Stimulated activated CD8-positive, alpha-beta memory T cell treated with anti-CD3 and anti-CD28 coated beads, Interleukin-7, amount 100 ng/mL, for 4 hours (primary cell): ENCODE data around the gene ZNRF3.
"Not testable (repeated sequence)": the region's sequence is repeated elsewhere in the genome, so short reads cannot be mapped to it uniquely, and the experiment has no call there.

ENCODE experiments used
- DNase-seq, 2 donors: peaks; one replicate each; pipeline ENCODE4 v3.0.0-alpha.2; 2020; ENCODE audit warnings: low read depth in 2 of 2

Gene ZNRF3

DNA sequence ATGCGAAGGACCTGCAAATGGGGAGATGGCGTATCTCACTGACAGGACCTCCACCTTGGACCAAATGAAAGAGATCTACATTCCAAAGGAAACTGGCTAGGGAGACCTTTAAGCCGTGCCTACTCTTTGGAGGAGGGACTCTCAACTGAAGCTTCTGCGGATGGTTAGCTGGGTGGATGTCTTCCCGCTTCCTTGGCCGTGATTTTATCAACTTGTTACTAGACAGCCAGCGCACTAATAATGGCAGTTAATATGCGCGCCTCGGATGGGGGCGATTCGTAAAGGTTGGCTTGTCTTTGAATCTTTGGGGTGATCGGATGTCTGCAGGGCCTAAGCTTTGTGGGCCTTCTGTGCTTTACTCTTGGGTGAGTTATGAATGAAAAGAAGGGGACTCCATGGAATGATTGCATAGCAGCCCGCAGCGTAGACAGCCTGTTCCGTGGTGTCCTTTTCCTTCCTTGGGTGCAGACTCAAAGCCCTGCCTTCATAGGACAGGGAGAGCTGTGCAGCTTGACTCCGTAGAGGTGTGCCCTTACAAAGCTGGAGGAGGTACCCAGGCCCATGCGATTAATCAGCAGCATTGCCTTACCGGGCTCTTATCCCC lies 1.5 kb downstream of the ZNRF3 start:
- DNase-seq, result no peak

DNA sequence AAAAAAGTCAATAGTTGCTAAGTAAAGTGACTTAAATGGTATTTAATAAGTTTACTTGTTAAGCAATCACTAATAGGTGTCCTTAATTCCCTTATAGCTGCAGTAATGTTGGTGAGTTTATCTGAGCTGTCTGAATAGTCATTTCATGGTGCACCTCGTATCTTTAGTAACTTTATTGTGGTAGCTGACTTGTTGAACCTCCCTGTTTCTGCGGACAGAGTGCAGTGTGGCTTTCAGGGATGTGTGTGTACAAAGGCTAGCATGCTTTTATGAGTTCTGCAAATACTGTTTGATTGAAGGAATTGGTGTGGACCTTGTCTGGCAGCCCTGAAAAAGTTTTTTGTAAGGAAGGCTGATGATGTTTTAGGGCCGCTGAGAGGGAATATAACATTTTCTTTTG lies 2.6 kb downstream of the ZNRF3 start:
- DNase-seq, result no peak

DNA sequence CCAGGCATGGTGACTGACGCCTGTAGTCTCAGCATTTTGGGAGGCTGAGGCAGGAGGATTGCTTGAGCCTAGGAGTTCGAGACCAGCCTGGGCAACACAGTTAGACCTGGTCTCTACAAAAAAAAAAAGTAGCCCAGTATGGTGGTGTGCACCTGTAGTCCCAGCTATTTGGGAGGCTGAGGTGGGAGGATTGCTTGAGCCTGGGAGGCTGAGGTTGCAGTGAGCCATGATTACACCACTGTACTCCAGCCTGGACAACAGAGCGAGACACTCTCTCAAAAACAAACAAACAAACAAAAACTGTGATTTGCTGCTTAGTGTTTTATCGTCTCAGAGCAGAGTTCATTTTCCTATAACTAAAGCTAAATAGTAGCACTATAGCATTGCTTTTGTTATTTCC lies 3.3 kb downstream of the ZNRF3 start:
- DNase-seq, result not testable (repeated sequence)

GRCh38 chr22:28887725-28888459 lies 4.5 kb downstream of the ZNRF3 start:
- DNase-seq, result no peak

DNA sequence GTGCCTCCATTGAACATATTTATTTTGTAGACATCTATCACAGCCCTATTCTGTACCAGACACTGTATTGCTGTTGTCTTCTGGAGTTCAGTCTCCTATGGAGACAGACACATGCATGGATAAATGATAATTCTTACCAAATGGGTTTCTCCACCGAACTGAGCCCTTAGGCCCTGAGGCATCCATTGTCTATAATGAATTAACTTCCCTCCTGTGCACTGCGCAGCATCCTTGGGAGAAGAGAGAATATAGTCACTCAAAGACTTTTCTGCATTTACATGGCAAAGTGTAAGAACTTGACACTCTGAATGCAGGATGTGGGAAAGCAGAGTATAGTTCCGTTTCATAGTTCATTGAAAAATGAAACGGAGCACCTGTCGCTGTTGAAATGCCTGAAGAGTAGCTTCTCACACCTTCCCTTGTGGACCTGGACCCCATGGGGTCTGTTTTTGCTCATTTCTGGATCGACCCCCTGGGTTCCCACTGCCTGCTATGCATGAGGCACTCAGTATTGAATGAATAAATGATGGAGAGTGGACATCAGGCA lies 6.2 kb downstream of the ZNRF3 start:
- DNase-seq, result no peak

- DNase-seq, result no peak
Measured at GRCh38 chr22:28891156-28891733, 7.9 kb downstream of the ZNRF3 start.

- DNase-seq, result no peak
Measured at GRCh38 chr22:28892175-28892731, 8.9 kb downstream of the ZNRF3 start.

DNA sequence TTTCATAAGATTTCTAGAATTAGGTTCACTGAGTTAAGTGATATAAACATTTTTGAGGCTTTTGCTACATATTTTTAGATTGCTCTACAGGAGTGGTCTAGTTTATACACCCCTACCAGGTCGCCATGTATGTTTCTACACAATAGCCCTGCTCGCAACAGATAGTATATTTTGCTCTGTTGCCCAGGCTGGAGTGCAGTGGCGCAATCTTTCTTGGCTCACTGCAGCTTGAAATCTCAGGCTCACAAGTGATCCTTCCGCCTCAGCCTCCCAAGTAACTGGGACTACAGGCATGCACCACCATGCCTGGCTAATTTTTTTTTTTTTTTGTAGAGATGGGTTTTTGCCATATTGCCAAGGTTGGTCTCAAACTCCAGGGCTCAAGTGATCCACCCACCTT lies 10.4 kb downstream of the ZNRF3 start:
- no peak for DNase-seq

DNA sequence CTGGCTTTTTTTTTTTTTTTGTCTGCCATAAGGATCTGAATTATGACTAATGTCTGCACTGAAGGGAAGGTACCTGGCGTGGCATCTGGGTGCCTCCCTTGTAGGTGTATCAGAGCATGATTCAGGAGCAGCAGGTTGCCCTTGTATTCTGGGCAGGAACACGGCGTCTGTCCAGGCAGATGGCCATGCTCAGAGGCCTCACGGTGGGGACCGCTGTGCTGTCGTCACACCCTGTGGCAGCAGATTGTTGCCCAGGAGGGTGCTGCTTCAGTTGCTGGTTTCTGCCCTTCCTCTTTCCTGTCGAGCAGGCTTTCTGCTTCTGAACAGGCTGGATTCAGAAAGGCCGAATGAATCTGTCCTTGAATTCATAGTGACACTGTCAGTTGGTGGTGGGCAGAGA lies 11.0 kb downstream of the ZNRF3 start:
- no peak for DNase-seq

DNA sequence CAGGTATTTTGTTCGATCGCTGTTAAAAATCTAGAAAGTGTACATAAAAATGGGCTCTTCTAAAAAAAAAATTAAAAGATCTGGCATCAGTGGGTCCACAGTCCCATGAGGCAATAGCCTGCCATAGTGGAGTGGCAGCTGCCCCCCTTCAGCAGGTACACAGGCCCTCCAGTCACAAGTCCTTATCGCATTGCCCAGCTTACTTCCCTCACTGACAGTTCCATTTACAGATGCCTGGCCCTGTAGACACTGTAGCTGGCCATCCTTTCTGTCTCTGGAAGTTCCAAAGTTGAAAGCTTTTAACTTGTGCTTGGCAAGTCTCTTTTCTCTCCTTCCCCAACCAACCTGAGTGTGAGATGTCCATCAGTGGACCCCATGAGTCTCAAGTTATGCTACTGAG lies 11.4 kb downstream of the ZNRF3 start:
- no peak for DNase-seq

- DNase-seq, result no peak
Measured at GRCh38 chr22:28896611-28897010, 13.2 kb downstream of the ZNRF3 start.

GRCh38 chr22:28898233-28898629 lies 14.9 kb downstream of the ZNRF3 start:
- no peak for DNase-seq

DNA sequence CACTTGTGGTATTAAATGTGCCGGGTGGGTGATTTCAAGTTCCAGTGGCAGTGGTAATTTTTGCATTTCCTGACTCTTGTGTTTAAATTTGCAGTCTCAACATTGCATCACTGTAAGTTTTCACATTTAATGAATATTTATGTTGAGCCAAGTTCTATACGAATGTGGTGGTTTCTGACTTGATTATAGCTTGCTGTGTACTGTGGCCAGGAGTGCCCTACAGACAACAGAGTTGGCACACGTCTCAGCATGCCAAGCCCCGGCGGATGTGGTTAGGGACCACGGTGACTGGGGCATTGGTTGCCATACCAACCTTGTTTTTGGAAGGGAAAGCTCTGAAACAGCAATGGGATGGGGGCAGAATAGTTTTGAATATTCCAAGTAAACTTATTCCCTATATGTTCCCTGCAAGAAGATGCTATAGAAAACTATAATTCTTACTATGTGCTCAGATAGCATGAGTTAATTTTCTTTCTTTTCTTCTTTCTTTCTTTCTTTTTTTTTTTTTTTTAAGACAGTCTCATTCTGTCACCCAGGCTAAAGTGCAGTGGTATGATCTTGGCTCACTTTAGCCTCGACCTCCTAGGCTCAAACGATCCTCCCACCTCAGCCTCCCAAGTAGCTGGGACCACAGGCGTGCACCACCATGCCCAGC lies 16.0 kb downstream of the ZNRF3 start:
- DNase-seq, result no peak

- no peak for DNase-seq
Measured at GRCh38 chr22:28900379-28900925, 17.1 kb downstream of the ZNRF3 start.

DNA sequence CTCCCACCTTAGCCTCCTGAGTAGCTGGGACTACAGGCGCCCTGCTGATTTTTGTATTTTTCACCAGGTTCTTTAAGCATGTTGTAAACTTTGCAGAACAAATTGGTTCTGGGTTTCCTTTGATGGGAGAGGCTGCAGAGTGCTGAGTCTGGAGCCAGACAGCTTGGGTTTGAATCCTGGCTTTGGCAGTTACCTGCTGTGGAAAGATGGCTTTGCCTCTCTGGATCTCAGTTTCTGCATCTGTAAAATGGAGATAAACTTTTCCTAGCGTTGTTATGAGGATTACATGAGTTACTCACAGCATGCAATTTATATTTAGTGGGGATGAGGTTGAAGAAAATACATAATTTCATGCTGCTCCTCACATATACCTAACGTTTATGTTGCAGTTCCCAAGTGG lies 19.1 kb downstream of the ZNRF3 start:
- DNase-seq, result no peak

- no peak for DNase-seq
Measured at GRCh38 chr22:28903080-28903479, 19.7 kb downstream of the ZNRF3 start.

DNA sequence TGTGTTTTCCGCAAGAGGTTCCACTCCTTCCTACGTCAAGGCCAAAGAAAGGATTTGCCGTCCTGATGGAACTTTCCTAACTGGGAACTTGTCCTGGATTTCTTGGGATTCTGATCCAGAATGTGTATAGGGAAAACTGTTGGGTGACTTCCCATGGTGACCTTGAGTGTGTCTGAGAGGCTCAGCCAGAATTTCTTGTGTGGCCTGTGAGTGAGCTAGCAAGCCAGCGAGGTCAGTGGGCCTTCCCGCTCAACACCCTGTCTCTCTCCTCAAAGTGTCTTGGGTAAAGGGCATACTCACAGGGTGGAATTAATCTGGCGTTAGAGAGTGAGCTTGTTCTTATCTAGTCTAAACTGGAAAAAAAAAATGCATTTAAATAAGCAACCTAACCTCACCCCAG lies 20.4 kb downstream of the ZNRF3 start:
- no peak for DNase-seq

DNA sequence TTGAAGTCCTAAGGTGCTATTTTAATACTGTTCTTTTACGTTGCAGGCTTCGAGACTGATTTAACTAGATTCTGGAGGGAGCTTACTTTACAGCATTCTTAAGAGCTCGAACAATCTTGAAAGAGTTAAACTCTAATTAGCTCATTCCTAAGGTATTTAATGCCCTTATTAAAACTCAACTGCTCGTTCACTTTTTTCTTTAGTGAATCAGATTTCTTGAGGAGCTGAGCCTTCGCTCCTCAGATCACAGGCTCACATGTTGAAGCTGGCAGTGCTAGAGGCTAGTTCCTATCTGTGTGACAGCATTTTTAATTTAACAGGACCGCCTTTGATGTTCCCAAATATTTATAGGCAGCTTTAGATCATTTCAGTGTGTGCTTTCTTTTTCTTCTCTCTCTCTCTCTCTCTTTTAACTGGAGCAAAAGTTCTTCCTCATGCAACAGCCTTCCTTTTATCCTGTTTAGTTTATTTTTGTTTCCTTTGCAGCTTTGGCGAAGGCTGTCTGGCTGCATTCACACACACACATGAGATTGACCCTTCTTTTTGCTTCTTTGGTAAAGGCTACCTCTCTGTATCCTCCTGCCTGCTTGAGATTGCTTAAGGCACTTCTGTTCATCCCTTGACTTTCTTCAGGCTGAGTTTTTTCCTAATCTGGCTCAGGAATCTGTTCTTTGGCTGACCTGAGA lies 21.0 kb downstream of the ZNRF3 start:
- no peak for DNase-seq

- DNase-seq, result no peak
Measured at GRCh38 chr22:28905256-28905832, 22.0 kb downstream of the ZNRF3 start.

DNA sequence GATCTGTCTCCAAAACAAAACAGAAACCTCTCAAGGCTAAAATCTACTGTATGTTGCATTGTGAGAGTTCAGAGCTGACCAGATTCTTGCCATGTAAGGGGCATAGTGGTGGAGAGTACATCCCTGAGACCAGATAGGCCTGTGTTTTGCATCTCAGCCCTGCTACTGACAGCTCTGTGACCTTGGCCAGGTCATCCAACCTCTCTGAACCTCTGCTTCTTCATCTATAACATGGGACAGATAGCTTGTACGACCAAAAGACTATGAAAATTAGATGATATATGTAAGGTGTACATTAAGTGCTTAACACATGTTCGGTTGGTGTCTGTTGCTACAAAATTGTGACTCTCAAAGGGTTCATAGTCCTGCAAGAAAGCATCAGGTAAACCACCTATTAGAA lies 22.9 kb downstream of the ZNRF3 start:
- no peak for DNase-seq
